OCI-M1 (cell line): Measurements from ENCODE around the gene BRIP1.
"Not testable (repeated sequence)": the region's sequence is repeated elsewhere in the genome, so short reads cannot be mapped to it uniquely, and the experiment has no call there.

Source experiments
- DNase-seq: peaks from one replicate; lab custom pipeline; 2025; lab: John Stamatoyannopoulos, UW

BRIP1 gene

GRCh38 chr17:61863801-61864126 is 436 bp upstream of the BRIP1 start:
- no peak for DNase-seq

- peak; percentile 30 for DNase-seq
Observed at GRCh38 chr17:61862105-61862574, 1.2 kb downstream of the BRIP1 start.

GRCh38 chr17:61860397-61860796 is 2.9 kb downstream of the BRIP1 start:
- DNase-seq, result not testable (repeated sequence)

GRCh38 chr17:61856035-61856434 is 7.3 kb downstream of the BRIP1 start:
- no peak for DNase-seq

GRCh38 chr17:61852857-61853256 is 10.5 kb downstream of the BRIP1 start:
- no peak for DNase-seq

- DNase-seq, result no peak
Observed at GRCh38 chr17:61849674-61850073, 13.7 kb downstream of the BRIP1 start.

GRCh38 chr17:61848896-61849295 is 14.4 kb downstream of the BRIP1 start:
- DNase-seq, result no peak

- no peak for DNase-seq
Observed at GRCh38 chr17:61848247-61848646, 15.1 kb downstream of the BRIP1 start.

- DNase-seq, result no peak
Observed at GRCh38 chr17:61847659-61848058, 15.7 kb downstream of the BRIP1 start.

- no peak for DNase-seq
Observed at GRCh38 chr17:61846761-61847375, 16.5 kb downstream of the BRIP1 start.

- DNase-seq, result no peak
Observed at GRCh38 chr17:61846088-61846487, 17.2 kb downstream of the BRIP1 start.

- DNase-seq, result no peak
Observed at GRCh38 chr17:61843435-61843834, 19.9 kb downstream of the BRIP1 start.

- no peak for DNase-seq
Observed at GRCh38 chr17:61842899-61843298, 20.4 kb downstream of the BRIP1 start.

- DNase-seq, result no peak
Observed at GRCh38 chr17:61839300-61839786, 24.0 kb downstream of the BRIP1 start.

GRCh38 chr17:61837175-61838051 is 25.9 kb downstream of the BRIP1 start:
- DNase-seq, result peak; percentile 82

- no peak for DNase-seq
Observed at GRCh38 chr17:61836266-61837174, 26.8 kb downstream of the BRIP1 start.

- no peak for DNase-seq
Observed at GRCh38 chr17:61835606-61836005, 27.7 kb downstream of the BRIP1 start.

- DNase-seq, result no peak
Observed at GRCh38 chr17:61834610-61835009, 28.7 kb downstream of the BRIP1 start.

- no peak for DNase-seq
Observed at GRCh38 chr17:61833536-61834193, 29.7 kb downstream of the BRIP1 start.

- no peak for DNase-seq
Observed at GRCh38 chr17:61832463-61832862, 30.9 kb downstream of the BRIP1 start.

- no peak for DNase-seq
Observed at GRCh38 chr17:61831099-61831498, 32.2 kb downstream of the BRIP1 start.

GRCh38 chr17:61828694-61829093 is 34.6 kb downstream of the BRIP1 start:
- DNase-seq, result no peak
